CMK (cell line): ENCODE data around the gene MYEF2.

ENCODE experiments used
- DNase-seq: peaks from one replicate; pipeline ENCODE4 v3.0.0-alpha.2; 2010; ENCODE audit warnings: low read depth

The MYEF2 gene

GRCh38 chr15:48177766-48178647 lies at the start of gene MYEF2:
TSS of gene MYEF2 (minus strand) at chr15:48178295. CDS start at chr15:48178237, 58 bp downstream.
- peak; percentile 45 for DNase-seq

- no peak for DNase-seq
These were observed 47.7 kb upstream of the MYEF2 start for GRCh38 chr15:48225771-48226170.

GRCh38 chr15:48222627-48223026 lies 44.5 kb upstream of the MYEF2 start:
- DNase-seq = no peak

GRCh38 chr15:48221885-48222284 lies 43.8 kb upstream of the MYEF2 start:
- DNase-seq = no peak

GRCh38 chr15:48221261-48221660 lies 43.2 kb upstream of the MYEF2 start:
- no peak for DNase-seq

- no peak for DNase-seq
These were observed 27.9 kb upstream of the MYEF2 start, which contains the start of gene SLC12A1 for GRCh38 chr15:48205981-48206380. TSS of gene SLC12A1 (plus strand) at chr15:48206302. CDS start at chr15:48207720, 1,418 bp downstream.

GRCh38 chr15:48202068-48202467 lies 24.0 kb upstream of the MYEF2 start:
- DNase-seq = no peak

GRCh38 chr15:48191574-48192225 lies 13.6 kb upstream of the MYEF2 start, which contains the start of gene CTXN2:
TSS of gene CTXN2 (plus strand) at chr15:48191665. CDS start at chr15:48201301, 9,636 bp downstream.
- DNase-seq = no peak

- DNase-seq = no peak
These were observed 13.0 kb upstream of the MYEF2 start for GRCh38 chr15:48190932-48191573.

GRCh38 chr15:48186271-48186670 lies 8.2 kb upstream of the MYEF2 start:
- DNase-seq = no peak

GRCh38 chr15:48185529-48185928 lies 7.4 kb upstream of the MYEF2 start:
- no peak for DNase-seq

GRCh38 chr15:48182749-48183148 lies 4.7 kb upstream of the MYEF2 start:
- no peak for DNase-seq

- no peak for DNase-seq
These were observed 495 bp upstream of the MYEF2 start for GRCh38 chr15:48178648-48178931.

GRCh38 chr15:48177383-48177765 lies 721 bp downstream of the MYEF2 start:
- no peak for DNase-seq

GRCh38 chr15:48176957-48177356 lies 1.1 kb downstream of the MYEF2 start:
- DNase-seq = no peak

GRCh38 chr15:48176112-48176511 lies 2.0 kb downstream of the MYEF2 start:
- DNase-seq = no peak

- no peak for DNase-seq
These were observed 3.0 kb downstream of the MYEF2 start for GRCh38 chr15:48175126-48175525.

- DNase-seq = no peak
These were observed 7.1 kb downstream of the MYEF2 start for GRCh38 chr15:48170981-48171380.

GRCh38 chr15:48168616-48169015 lies 9.5 kb downstream of the MYEF2 start:
- DNase-seq = no peak

GRCh38 chr15:48153526-48153925 lies 24.6 kb downstream of the MYEF2 start:
- DNase-seq = no peak

GRCh38 chr15:48149858-48150257 lies 28.2 kb downstream of the MYEF2 start:
- no peak for DNase-seq

GRCh38 chr15:48147358-48147757 lies 30.7 kb downstream of the MYEF2 start:
- no peak for DNase-seq

- no peak for DNase-seq
These were observed 32.2 kb downstream of the MYEF2 start for GRCh38 chr15:48145923-48146322.
